ENCODE measurements around the gene FTSJ3.

GRCh38 chr17:63831505-63831904 lies 4.0 kb upstream of the FTSJ3 start:
- TF ChIP-seq CTCF (IDR thresholded peaks at IDR 0.05) (no peak), POLR2A (IDR thresholded peaks at IDR 0.05) (no peak)
